Smooth muscle cell (in vitro differentiated cells): ENCODE measurements around the gene NANOS2. TPM values are rescaled to one million over a fixed set of nuclear protein-coding genes. Genes with fewer than 3 reads are reported as not detected.

ENCODE experiments used
- DNase-seq: peaks from one replicate; lab custom pipeline; 2025; ENCODE audit not compliant: unreplicated experiment; lab: John Stamatoyannopoulos, UW
- H2AFZ ChIP-seq: fragments of 200-600 bp; sonication (generic); 2 replicates; pipeline ENCODE4 v1.6.0; 2016; ENCODE audit warnings: antibody characterized with exemption, low read depth, mild to moderate bottlenecking
- H3F3A ChIP-seq: fragments of 200-600 bp; sonication (generic); 2 replicates; pipeline ENCODE4 v1.6.0; 2017; ENCODE audit warnings: antibody characterized with exemption, low read depth
- H3K27ac ChIP-seq: fragments of 200-600 bp; sonication (generic); 2 replicates; pipeline ENCODE4 v1.5.1; 2016; ENCODE audit warnings: low read depth, mild to moderate bottlenecking
- H3K27me3 ChIP-seq: fragments of 200-600 bp; sonication (generic); 2 replicates; pipeline ENCODE4 v1.6.1; 2016; ENCODE audit warnings: low read depth, mild to moderate bottlenecking
- H3K36me3 ChIP-seq: fragments of 200-600 bp; sonication (generic); 2 replicates; pipeline ENCODE4 v1.5.1; 2016; ENCODE audit warnings: low read depth
- H3K4me1 ChIP-seq: fragments of 200-600 bp; sonication (generic); 2 replicates; pipeline ENCODE4 v1.5.1; 2016; ENCODE audit warnings: low read depth
- H3K4me2 ChIP-seq: fragments of 200-600 bp; sonication (generic); 2 replicates; pipeline ENCODE4 v1.6.0; 2016; ENCODE audit warnings: mild to moderate bottlenecking
- H3K4me3 ChIP-seq: fragments of 200-600 bp; sonication (generic); 2 replicates; pipeline ENCODE4 v1.5.1; 2016; ENCODE audit warnings: mild to moderate bottlenecking
- H3K79me2 ChIP-seq: fragments of 200-600 bp; sonication (generic); 2 replicates; pipeline ENCODE4 v1.6.0; 2016; ENCODE audit warnings: low read depth, mild to moderate bottlenecking
- H3K9ac ChIP-seq: fragments of 200-600 bp; sonication (generic); 2 replicates; pipeline ENCODE4 v1.6.0; 2016; ENCODE audit warnings: low read depth
- H3K9me3 ChIP-seq: fragments of 200-600 bp; sonication (generic); replicated peaks from 2 replicates; pipeline ENCODE4 v1.5.1; 2016; ENCODE audit warnings: low read depth
- H4K20me1 ChIP-seq: fragments of 200-600 bp; sonication (generic); 2 replicates; pipeline ENCODE4 v1.6.0; 2016; ENCODE audit warnings: low read depth
- whole genome bisulfite sequencing: methylation state at CpG from one replicate; pipeline ENCODE4 v1.1.7; 2016; ENCODE audit warnings: low lambda C conversion rate; 5-methylcytosine and 5-hydroxymethylcytosine counted together
- polyA plus RNA-seq: library from polyadenylated mRNA; unstranded; fragments of >200 nt; fragmentation: Nextera tagmentation; extraction: Ambion mirVana; gene quantifications from 2 replicates; pipeline ENCODE4 v1.2.1, GENCODE V29; 2016
- total RNA-seq: library from RNA; depleted of rRNA; stranded (reverse); fragments of >200 nt; gene quantifications from 2 replicates; pipeline ENCODE4 v1.2.3, GENCODE V29; 2014
- TF ChIP-seq, protein P1 (sequence below): fragments of 200-600 bp; sonication (generic); IDR thresholded peaks from 2 replicates; pipeline ENCODE4 v1.5.1; 2017; ENCODE audit warnings: borderline replicate concordance, mild to moderate bottlenecking, antibody characterized with exemption; ENCODE audit not compliant: insufficient read depth, poor library complexity, severe bottlenecking

The NANOS2 gene
- total and polyA plus RNA-seq, 2 experiments from 2014 or later, result not detected

DNA sequence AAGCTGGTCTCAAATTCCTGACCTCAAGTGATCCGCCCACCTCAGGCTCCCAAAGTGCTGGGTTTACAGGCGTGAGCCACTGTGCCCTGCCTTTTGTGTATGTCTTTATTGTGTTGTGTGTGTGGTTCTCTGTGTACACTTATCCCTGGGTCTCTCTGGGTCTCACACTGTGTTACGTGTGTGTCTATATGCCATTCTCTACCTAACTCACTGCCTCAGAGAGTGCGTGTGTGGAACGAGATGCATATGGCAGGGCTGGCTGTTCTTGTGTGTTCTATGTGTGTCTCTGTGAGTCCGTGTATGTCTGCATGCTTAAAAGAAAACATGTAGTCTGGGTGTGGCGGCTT lies 40.0 kb downstream of the NANOS2 start:
- H3K9me3 ChIP-seq, result no peaks in the 10 kb centered on the region
- H3K36me3 ChIP-seq, result no peaks in the 10 kb centered on the region
- TF ChIP-seq, protein P1, sequence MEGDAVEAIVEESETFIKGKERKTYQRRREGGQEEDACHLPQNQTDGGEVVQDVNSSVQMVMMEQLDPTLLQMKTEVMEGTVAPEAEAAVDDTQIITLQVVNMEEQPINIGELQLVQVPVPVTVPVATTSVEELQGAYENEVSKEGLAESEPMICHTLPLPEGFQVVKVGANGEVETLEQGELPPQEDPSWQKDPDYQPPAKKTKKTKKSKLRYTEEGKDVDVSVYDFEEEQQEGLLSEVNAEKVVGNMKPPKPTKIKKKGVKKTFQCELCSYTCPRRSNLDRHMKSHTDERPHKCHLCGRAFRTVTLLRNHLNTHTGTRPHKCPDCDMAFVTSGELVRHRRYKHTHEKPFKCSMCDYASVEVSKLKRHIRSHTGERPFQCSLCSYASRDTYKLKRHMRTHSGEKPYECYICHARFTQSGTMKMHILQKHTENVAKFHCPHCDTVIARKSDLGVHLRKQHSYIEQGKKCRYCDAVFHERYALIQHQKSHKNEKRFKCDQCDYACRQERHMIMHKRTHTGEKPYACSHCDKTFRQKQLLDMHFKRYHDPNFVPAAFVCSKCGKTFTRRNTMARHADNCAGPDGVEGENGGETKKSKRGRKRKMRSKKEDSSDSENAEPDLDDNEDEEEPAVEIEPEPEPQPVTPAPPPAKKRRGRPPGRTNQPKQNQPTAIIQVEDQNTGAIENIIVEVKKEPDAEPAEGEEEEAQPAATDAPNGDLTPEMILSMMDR, result no peak
- 93% methylated on average over 7 of the region's 7 CpGs for WGBS
- no peak overlapping the region for H3K4me2 ChIP-seq
- H3K27ac ChIP-seq, result no peak overlapping the region
- H3K4me3 ChIP-seq, result no peak overlapping the region
- no peaks in the 10 kb centered on the region for H4K20me1 ChIP-seq
- H3K79me2 ChIP-seq, result no peaks in the 10 kb centered on the region
- no peak overlapping the region for H3K9ac ChIP-seq
- no peaks in the 10 kb centered on the region for H3K27me3 ChIP-seq
- no peaks in the 10 kb centered on the region for H3F3A ChIP-seq
- no peak overlapping the region for H2AFZ ChIP-seq
- DNase-seq, result no peak
- H3K4me1 ChIP-seq, result peaks cover 12% of the 10 kb centered on the region

DNA sequence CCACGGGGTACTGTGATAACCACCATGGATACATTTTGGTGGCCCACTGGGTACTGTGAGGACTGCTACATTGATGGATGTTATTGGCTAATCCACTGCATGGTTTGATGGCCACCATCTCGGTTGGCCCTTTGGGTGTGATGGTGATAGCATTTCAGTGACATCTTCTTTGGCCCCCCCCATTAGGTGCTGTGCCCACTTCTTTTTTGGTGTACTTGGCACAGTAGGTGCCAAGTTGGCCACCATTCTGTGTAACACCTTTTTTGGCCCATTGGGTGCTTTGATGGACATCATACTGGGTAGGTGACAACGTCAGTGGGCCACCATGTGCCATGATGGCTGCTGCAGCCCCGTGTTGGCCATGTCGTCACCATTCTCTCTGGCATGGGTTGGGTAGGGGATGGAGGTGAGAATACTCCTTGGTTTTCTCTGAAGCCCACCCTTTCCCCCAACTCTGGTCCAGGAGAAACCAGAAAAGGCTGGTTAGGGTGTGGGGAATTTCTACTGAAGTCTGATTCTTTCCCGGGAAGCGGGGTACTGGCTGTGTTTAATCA lies 41.3 kb downstream of the NANOS2 start:
- Histone ChIP-seq H3F3A (no peaks in the 10 kb centered on the region), H3K36me3 (no peaks in the 10 kb centered on the region), H3K27me3 (no peaks in the 10 kb centered on the region), H4K20me1 (no peaks in the 10 kb centered on the region), H3K27ac (no peak overlapping the region), H2AFZ (no peak overlapping the region), H3K4me1 (peaks cover 12% of the 10 kb centered on the region), H3K79me2 (no peaks in the 10 kb centered on the region), H3K4me3 (no peak overlapping the region), H3K9ac (no peak overlapping the region), H3K9me3 (no peaks in the 10 kb centered on the region), H3K4me2 (no peak overlapping the region)
- TF ChIP-seq, protein P1, result no peak
- no peak for DNase-seq
- 97% methylated on average over 7 of the region's 7 CpGs for WGBS

DNA sequence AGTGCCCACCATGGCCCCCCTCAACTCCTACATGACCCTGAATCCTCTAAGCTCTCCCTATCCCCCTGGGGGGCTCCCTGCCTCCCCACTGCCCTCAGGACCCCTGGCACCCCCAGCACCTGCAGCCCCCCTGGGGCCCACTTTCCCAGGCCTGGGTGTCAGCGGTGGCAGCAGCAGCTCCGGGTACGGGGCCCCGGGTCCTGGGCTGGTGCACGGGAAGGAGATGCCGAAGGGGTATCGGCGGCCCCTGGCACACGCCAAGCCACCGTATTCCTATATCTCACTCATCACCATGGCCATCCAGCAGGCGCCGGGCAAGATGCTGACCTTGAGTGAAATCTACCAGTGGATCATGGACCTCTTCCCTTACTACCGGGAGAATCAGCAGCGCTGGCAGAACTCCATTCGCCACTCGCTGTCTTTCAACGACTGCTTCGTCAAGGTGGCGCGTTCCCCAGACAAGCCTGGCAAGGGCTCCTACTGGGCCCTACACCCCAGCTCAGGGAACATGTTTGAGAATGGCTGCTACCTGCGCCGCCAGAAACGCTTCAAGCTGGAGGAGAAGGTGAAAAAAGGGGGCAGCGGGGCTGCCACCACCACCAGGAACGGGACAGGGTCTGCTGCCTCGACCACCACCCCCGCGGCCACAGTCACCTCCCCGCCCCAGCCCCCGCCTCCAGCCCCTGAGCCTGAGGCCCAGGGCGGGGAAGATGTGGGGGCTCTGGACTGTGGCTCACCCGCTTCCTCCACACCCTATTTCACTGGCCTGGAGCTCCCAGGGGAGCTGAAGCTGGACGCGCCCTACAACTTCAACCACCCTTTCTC lies 42.3 kb downstream of the NANOS2 start:
- no peak overlapping the region for H2AFZ ChIP-seq
- no peaks in the 10 kb centered on the region for H4K20me1 ChIP-seq
- no peaks in the 10 kb centered on the region for H3K27me3 ChIP-seq
- no peaks in the 10 kb centered on the region for H3K79me2 ChIP-seq
- H3K4me1 ChIP-seq, result peaks cover 12% of the 10 kb centered on the region
- no peak overlapping the region for H3K9ac ChIP-seq
- TF ChIP-seq, protein P1, result no peak
- H3K27ac ChIP-seq, result no peak overlapping the region
- H3K36me3 ChIP-seq, result no peaks in the 10 kb centered on the region
- WGBS, result 94% methylated on average over 31 of the region's 34 CpGs
- no peaks in the 10 kb centered on the region for H3K9me3 ChIP-seq
- H3K4me2 ChIP-seq, result no peak overlapping the region
- no peaks in the 10 kb centered on the region for H3F3A ChIP-seq
- H3K4me3 ChIP-seq, result no peak overlapping the region
- DNase-seq, result no peak
